Measurements from ENCODE around the gene CDC42SE2.
A peak's percentile ranks its signal among the peaks of the same experiment; 100 is the strongest.

Gene CDC42SE2, protein sequence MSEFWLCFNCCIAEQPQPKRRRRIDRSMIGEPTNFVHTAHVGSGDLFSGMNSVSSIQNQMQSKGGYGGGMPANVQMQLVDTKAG

DNA sequence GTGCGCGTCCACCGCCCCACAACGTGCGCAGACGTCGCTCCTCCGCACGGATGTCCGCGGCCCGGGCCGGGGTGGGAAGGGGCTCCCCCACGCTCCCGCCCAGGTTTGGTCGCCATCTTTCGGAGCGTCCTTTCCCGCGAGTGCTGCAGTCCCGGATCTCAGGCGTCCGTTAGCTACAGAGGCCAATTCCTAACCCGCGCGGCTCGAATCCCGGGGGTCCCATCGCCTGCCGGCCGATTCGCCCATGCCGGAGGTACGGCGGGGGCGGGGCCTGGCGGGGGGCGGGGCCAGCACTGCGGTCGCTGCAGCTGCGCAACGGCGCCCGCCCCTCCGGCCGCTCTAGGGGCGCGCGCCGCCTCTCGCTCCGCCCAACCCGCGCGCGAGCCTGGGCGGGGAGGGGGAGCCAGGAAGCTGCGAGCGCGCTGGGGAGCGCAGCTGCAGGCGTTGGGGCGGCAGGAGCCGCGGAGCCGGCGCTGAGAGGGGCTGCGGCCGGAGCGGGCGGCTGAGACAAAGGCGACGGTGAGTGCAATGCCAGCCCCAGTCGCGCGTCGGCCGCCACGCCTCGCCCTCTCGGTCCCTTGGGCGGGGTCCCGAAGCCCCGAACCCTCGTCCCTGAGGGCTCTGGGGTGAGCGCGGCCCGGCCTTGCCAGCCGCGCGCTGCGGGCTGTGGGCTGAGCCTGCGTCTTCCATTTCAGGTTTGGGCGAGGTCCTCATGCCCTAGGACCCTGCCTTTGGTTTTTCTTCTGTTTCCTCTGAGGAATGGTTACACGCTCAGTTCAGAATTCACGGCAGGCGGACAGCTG, at the start of gene CDC42SE2:
CDC42SE2 (plus strand) TSS at position 406 of the 803 bp plus-strand sequence. CDS start 95,441 bp downstream, outside the sequence.
- peak; percentile 82 to 84 for DNase-seq (ENCODE audit: low read depth in 2 of 2)

DNA sequence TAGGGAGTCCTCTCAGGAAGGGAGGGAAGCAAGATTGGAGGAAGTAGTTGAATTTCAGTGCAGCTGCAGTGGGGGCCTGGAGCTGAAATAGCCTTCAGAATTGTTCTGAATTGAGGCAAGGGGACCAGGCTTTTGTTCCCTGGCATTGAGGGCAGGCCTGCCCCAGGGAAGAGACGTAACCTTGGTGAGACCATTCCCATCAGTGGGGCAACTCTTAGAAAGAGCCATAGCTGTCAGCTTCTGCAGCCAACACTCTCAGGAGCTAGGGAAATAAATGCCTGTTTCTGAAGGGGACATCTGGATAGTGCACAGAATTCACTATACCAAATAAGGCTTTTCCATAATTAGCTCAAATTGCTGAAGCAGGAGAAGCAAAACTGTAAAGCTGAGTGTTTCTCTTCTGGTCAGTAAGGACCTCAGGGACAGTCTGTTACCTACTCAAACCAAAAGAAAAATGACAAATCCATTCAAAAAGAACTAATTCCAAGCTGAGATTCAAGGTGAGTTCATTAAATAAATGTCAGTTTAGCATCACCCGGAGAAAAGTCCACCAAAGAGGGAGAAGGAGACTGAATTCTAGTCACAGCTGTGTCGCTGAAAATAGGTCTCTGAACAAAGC, 49.1 kb upstream of the CDC42SE2 start:
- no peak for DNase-seq (ENCODE audit: low read depth in 2 of 2)

DNA sequence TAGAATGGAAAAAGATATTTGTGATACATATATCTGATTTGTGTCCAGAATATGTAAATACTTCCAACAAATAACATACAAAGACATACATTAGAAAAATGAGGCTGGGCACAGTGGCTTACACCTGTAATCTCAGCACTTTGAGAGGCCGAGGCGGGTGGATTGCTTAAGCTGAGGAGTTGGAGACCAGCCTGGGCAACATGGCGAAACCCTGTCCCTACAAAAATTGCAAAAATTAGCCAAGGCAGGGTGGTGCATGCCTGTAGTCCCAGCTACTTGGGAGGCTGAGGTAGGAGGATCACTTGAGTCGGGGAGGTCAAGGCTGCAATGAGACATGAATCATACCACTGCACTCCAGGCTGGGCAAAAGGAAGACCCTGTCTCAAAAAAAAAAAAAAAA, 46.1 kb upstream of the CDC42SE2 start:
- no peak for DNase-seq (ENCODE audit: low read depth in 2 of 2)

DNA sequence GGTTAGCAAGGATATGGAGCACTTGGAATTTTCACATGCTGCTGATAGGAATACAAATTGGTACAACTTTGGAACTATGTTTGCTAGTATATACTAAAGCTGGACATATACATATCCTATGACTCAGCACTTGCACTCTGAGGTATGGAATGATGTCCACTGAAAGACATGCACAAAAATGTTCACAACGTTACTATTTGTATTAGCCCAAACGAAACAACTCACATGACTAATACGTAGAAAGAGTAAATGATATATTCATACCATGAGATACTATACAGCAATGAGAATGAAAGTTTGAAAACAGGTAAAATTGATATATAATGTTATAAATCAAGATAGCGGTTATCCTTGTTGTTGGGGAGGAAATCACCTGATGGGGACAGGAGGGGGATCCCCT, 45.5 kb upstream of the CDC42SE2 start:
- no peak for DNase-seq (ENCODE audit: low read depth in 2 of 2)

DNA sequence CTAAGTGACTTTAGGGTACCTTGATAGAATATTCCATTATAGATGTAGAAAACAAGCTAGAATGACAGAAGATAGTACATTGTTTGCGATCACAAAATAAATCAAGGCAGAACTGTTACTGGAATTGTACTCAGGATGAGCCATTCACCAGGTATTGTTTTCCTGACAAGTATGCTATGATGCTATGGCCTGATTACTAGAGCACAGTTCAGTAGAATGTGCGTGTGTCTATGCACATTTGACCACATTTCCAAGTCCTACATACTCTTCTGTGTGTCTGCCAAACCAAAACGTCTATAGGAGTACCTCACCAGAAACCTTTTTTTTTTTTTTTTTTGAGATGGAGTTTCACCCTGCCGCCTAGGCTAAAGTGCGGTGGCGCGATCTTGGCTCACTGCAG, 43.3 kb upstream of the CDC42SE2 start:
- DNase-seq (ENCODE audit: low read depth in 2 of 2) = no peak

DNA sequence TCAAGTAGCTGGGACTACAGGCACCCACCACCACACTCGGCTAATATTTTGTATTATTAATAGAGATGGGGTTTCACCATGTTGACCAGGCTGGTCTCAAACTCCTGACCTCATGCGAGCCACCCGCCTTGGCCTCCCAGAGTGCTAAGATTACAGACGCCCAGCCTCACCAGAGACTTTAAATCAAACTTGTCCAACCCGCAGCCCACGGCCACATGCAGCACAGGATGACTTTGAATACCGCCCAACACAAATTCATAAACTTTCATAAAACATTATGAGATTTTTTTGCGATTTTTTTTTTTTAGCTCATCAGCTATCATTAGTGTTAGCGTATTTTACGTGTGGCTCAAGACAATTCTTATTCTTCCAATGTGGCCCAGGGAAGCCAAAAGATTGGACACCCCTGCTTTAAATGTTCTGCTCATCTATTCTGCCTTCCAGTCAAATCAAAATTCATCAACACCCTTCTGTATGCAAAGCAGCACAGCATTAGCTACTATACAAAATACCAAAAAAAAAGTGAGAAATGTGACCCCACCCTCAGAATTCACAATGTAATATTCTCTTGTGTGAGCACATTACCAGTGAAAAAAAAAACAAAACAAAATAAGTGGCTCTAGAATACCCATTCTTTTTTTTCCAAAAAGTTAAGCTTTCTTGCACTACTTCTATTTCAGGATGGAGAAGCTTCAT, 42.7 kb upstream of the CDC42SE2 start:
- no peak for DNase-seq (ENCODE audit: low read depth in 2 of 2)

DNA sequence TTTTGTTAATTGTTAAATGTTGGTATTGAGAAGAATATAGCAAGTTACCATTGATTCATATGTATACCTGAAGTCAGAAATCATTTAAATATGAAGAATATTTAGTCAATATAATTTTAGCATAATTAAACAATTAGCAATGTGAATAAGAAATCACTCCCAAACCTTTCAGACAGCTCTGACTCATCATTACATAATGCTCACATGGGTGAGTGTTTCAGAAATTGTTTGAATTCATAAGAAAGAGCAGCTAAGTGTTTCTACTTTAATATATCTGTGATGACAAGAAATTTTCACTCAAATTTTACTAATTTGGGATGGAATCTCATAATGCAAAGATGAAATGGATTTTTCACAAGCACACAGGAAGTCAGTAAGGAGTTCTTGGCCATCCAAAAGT, 42.0 kb upstream of the CDC42SE2 start:
- DNase-seq (ENCODE audit: low read depth in 2 of 2) = no peak

DNA sequence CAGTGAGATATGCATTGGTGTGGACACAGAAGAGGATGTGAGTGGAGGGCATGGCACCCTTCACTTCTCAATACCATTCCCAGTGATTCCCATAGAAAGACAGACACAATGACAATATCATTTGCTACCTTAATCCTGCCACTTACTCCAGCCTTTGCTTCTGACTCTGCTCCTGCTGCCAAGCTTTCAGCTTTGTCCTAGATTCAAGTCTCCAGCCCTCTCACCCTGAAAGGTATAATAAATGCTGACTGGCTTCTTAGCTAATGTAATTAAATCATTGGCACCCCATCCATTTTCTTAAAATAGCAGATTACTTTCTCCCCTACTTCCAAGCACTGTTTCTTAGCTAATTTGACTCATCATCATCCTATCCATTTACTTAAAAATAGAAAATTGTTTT, 41.1 kb upstream of the CDC42SE2 start:
- no peak for DNase-seq (ENCODE audit: low read depth in 2 of 2)

DNA sequence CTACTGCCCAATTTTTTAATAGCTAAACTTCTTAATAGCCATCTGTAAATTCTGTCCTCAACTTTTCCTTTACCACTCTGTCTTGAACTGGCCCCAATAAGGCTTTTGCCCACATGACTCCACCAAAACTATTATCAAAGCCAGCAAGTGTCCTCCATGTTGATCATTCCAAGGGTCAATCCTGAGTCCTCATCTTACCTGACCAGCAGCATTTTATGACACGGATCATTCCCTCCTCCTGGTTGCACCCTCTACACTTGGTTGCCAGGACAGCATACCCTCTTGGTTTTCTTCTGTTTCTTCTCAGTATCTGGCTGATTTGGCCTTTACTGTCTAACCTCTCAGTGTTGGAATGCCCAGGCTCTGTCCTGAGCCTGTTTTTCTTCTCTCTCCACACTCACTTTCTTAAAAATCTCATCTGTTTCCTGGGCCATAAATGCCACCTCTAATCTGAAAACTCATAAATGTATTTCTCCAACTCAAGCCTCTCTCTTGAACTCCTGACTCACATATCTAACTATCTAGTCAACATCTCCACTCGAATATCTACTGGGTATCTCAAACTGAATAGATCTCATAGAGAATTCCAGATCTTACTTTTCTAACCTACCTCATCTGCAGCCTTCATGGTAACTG, 40.0 kb upstream of the CDC42SE2 start:
- DNase-seq (ENCODE audit: low read depth in 2 of 2) = no peak

DNA sequence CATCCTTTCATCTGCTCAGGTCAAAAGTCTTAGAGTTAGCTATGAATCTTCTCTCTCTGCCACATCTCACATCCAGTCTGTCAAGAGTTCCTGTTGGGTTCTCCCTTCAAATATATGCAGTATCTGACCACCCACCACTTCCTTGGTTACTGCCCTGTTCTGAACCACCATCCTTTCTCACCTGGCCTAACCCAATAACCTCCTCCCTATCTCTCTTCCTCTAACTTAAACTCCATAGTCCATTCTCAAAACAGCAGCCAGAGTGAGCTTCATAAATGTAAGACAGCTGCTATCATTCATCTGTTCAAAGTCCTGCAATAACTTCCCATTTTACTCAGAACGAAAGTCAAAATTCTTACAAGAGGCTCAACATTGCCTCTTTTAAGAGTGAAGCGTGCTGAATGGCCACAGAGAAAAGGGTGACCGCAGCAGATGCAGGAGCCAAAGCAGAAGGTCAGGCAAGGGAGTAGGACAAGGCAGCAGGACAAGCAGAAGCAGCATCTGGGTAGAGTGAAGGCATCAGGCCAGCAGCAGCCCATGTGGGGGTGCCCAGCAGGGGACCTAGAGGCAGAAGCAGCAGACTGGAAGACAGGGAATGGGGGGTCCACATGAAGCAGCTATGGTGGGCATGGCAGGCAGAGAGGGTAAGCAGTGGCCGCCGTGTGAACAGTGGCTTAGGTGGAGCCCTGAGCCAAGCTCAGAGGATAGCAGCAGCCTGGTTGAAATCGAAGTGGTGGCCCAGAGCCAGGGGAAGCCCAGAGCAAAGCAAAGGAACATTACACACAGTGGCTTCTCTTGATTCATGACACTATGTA, 39.3 kb upstream of the CDC42SE2 start:
- DNase-seq (ENCODE audit: low read depth in 2 of 2) = no peak

DNA sequence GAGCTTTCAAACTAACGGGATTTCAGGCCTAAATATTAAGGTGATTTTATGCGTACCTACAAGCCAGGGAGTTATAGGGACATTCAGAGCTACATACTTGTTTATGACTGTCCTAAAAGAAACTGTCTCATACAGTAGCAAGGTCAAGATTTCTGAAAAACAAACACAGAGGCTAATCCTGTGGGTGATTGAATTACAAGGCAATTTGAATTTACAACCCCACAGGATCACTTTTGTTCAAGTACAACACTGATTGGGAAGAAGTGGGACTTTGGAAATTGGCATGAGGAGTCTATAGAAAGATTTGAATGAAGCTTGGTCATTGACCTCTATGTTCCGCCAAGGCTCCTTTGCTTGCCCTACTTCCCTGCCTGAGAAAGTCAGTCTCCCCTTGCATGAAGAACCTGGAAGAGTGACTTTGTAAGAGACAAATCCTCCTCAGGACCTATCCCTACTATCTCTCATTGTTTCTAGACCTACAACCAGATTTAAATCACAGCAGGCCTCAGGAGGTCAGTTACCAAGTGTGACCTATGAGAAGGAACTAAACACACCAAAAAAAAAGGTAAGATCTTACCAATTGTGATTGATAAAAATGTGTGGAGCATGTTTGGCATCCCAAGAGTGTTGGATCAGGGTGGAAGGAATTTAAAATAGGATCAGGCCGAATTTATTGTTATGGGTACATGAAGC, 38.4 kb upstream of the CDC42SE2 start:
- no peak for DNase-seq (ENCODE audit: low read depth in 2 of 2)

DNA sequence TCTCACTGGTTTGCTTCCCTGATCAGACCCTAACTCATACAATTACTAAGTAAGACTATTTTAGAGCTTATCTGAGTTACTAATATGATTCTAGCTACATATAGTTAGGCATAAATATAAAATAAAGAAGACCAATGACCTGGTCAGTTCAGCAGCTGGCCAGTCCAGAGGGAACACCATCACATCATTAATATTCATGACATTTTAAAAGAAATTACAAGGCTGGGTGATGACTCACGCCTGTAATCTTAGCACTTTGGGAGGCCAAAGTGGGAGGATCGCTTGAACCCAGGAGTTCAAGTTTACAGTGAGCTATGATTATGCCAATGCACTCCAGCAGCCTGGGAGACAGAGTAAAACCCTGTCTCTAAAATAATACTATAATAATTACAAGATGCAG, 37.0 kb upstream of the CDC42SE2 start:
- DNase-seq (ENCODE audit: low read depth in 2 of 2) = no peak

DNA sequence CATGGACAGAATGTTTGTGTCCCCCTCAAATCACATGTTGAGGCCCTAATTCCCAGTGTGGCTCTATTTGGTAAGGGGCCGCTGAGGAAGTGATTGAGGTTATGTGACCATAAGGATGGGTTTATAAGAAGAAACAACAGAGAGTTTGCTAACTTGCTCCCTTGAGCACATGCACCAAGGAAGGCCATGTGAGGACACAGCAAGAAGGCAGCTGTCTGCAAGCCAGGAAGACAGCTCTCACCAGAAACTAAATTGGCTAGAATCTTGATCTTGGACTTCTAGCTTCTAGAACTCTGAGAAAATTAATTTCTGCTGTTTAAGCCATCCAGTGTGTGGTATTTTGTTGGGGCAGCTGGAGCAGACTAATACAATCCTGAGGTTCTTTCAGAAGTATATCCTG, 35.2 kb upstream of the CDC42SE2 start:
- DNase-seq (ENCODE audit: low read depth in 2 of 2) = no peak

DNA sequence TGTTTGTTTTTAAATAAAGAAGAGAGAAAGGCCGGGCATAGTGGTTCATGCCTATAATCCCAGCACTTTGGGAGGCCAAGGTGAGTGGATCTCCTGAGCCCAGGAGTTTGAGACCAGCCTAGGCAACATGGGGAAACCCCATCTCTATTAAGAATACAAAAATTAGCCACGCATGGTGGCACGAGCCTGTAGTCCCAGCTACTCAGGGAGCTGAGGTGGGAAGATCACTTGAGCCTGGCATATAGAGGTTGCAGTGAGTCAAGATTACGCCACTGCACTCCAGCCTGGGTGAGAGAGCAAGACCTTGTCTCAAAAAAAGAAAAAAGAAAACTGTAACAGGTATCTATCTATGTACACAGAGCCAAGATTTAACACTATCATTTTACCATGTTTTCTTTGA, 34.2 kb upstream of the CDC42SE2 start:
- no peak for DNase-seq (ENCODE audit: low read depth in 2 of 2)

DNA sequence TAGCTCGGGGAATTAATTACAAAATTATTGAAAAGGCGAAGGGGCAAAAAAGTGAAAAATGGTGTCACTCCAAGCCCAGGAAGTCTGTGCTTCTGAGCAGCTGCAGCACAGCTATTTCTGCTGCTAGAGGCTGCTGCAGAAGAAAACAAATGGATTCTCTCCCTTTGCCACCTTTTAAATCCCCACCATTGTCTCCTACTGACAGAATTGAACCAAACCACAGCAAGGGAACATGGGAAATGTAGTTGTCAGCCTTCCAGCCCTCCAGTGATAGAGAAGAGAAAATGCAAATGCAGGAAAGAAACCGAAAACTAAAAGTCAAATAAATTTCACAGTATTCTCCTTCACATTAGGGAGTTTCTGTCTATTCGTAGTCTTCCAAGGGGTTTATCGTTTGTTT, 33.4 kb upstream of the CDC42SE2 start:
- DNase-seq (ENCODE audit: low read depth in 2 of 2) = no peak

DNA sequence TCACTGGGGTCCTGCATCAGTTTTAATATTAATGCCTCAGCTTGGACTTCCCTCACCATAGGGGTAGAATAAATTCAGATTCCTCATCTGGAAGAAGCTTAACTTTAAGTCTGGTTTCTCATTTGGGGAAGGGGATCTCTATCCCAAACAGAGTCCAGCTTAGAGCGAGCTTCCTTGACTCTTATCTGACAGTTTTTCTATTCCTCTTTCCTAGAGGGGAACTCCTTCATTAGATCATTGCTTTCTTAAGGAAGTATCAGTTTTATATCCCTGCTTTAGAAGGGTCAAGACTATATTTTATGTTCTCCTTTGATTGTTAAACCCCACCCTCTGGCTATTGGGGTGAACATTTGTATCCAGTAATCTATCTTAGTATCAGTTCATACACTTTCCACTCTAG, 24.2 kb upstream of the CDC42SE2 start:
- no peak for DNase-seq (ENCODE audit: low read depth in 2 of 2)

DNA sequence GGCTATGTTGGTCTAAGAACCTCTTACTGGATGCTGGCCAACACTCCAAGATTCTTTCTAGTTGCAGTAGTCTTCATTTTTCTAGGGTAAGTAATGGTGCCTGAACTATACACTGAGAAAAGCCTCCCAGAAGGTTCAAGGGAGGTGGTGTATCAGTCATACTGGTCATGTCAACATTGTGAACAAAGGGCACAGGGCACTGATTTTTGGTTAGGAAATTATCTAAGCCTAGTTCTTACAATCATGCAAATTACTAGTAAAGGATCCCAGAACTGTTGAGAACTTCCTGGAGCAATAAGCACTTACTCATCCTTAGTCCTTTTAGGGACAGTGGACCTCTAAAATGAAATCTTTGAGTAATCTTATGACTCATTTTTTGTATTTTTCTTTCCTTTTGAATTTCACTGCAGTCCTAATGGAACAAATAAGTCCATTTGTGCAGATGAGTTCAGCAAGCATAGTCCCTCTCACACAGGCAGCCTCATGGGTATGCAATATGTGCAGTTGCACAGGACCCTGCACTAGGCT, 21.1 kb upstream of the CDC42SE2 start:
- DNase-seq (ENCODE audit: low read depth in 2 of 2) = no peak

DNA sequence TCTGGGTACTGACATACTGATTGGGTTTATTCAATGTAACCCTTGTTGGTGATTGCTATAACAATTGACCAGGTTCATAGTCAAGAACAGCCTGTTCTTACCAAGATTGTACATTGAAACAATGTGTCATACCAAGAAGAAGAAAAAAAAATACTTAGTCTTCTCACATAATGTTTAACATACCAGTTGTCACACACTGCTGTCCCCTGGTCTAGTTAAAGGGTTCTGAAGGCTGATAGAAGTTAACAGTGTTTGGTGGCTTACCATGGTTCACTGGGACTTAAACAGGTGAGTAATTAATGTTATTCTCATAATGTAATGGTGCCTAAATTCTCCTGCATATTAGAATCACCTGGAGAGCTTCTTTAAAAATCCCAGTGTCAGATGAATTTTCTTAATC, 18.5 kb upstream of the CDC42SE2 start:
- no peak for DNase-seq (ENCODE audit: low read depth in 2 of 2)

DNA sequence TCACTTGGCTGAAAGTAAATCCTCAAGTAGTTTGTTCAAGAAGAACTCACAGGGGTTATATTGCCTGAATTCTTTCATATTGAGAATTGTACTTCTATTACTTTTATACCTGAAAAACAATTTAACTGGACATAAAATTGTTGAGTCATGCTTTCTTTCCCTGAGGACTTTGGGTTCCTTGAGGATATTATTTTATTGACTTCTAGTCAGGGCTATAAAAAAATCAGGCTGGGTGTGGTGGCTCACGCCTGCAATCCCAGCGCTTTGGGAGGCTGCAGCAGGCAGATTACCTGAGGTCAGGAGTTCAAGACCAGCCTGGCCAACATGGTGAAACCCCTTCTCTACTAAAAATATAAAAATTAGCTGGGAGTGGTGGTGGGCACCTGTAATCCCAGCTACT, 17.9 kb upstream of the CDC42SE2 start:
- no peak for DNase-seq (ENCODE audit: low read depth in 2 of 2)

DNA sequence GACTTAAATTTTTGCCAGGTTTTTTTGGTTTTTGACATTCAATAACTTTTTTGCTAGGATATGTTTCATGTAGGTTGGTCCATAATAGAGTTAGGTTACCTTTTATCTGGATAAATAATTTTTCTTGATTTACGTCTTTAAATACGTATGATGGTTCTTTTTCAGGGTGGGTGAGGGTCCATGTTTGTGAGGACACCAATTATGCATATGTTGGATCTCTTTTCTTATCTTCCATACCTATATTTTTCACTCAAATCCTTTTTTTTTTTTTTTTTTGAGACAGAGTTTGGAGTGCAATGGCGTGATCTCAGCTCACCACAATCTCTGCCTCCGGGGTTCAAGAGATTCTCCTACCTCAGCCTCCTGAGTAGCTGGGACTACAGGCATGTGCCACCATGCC, 17.3 kb upstream of the CDC42SE2 start:
- no peak for DNase-seq (ENCODE audit: low read depth in 2 of 2)
